Sciatic nerve (tissue), 2 donors: ENCODE results near the gene KRT81. TPM values are rescaled to one million over a fixed set of nuclear protein-coding genes. Genes with fewer than 3 reads are reported as not detected.
"Not testable (repeated sequence)": the region's sequence is repeated elsewhere in the genome, so short reads cannot be mapped to it uniquely, and the experiment has no call there.

ENCODE experiments used
- ATAC-seq: fragments of 200-7000 bp; cut with Tn5 transposase; one replicate; pipeline ENCODE4 v1.9.1; 2020; ENCODE audit warnings: mild to moderate bottlenecking, moderate library complexity
- DNase-seq: peaks from one replicate; pipeline ENCODE4 v3.0.0-alpha.2; 2020; ENCODE audit warnings: low spot score
- intact Hi-C: fragments of 100-400 bp; cut with DNase I; formaldehyde crosslinking; loops from one replicate; pipeline ENCODE4 v1.14.2; 2022
- total RNA-seq: library from RNA; stranded (reverse); fragmentation: NEBNext Ultra II Directional; extraction: Animal tissue kit (Norgen Biotek cat#: 25700); gene quantifications from one replicate; pipeline ENCODE4 v1.2.1, GENCODE V29; 2021
- donor health status: DM: no; HTN: no; CAD: no.
- donor health status: DM: no; HTN: no; CAD: no.

Gene KRT81
- total RNA-seq, 1 donor from 2014 or later, result not detected

GRCh38 chr12:52304941-52305411 is 13.6 kb upstream of the KRT81 start:
- DNase-seq, intact Hi-C loops, ATAC-seq: not testable (repeated sequence)

DNA sequence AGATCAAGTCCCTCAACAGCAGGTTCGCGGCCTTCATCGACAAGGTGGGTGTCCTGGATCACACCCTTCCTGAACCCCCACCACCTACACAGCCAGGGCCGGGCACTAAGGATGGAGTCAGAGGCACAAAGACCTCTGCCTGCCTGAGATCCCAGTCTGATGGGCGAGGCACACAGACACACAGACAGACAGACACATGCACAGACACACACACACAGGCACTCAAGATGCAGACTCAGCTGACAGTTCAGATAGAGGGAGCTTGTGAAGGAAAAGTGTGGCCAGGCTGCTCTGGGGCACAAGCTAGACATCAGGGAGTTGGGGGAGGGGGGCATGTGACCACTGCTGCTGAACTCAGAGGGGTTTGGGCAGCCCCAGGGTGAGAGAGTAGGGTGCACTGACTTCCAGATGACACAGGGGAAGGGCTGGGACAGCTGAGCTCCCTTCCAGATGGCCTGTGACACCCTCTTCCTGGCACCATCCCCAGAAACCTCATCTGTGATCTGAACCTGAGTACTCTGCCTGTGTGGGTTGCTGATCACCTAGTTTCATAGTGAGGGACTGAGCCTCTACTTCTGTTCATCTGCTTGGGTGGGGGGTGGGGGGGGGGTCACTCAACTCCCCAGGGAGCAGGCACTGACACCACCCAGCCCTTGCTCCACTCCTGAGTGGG is 11.0 kb upstream of the KRT81 start:
- intact Hi-C loops, ATAC-seq, DNase-seq: not testable (repeated sequence)

GRCh38 chr12:52301721-52302120 is 10.4 kb upstream of the KRT81 start:
- intact Hi-C loops, ATAC-seq: not testable (repeated sequence)
- peak; percentile 28 for DNase-seq

- no peak for ATAC-seq
- DNase-seq, result peak; percentile 27
- intact Hi-C loops, result no loop called here
Measured at GRCh38 chr12:52300796-52301691, 9.7 kb upstream of the KRT81 start.

GRCh38 chr12:52298677-52299190 is 7.4 kb upstream of the KRT81 start:
- ATAC-seq (no peak), DNase-seq (no peak)
- intact Hi-C loops, result no loop called here

GRCh38 chr12:52296572-52297215 is 5.4 kb upstream of the KRT81 start:
- ATAC-seq, result no peak
- intact Hi-C loops, result no loop called here
- DNase-seq, result no peak

- DNase-seq (no peak), ATAC-seq (no peak)
- intact Hi-C loops, result no loop called here
Measured at GRCh38 chr12:52295663-52296062, 4.3 kb upstream of the KRT81 start.

DNA sequence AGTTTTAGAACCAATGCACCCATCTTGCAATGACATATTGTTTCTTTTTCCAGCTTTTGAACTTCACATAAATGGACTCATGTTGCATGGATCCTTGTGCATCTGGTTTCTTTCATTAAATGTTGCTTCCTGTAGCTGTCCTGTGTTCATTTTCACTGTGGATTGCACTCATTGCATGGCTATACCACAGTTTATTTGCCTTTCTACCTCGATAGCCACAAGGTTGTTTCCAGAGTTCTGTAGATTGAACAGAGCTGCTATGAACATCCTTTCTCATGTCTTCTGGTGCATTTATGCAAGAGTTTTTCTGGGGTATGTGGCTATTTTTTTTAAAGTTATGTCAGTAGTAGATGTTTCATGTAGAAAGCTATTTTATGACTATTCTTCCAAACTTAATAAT is 3.5 kb upstream of the KRT81 start:
- intact Hi-C loops, result no loop called here
- ATAC-seq (no peak), DNase-seq (no peak)

DNA sequence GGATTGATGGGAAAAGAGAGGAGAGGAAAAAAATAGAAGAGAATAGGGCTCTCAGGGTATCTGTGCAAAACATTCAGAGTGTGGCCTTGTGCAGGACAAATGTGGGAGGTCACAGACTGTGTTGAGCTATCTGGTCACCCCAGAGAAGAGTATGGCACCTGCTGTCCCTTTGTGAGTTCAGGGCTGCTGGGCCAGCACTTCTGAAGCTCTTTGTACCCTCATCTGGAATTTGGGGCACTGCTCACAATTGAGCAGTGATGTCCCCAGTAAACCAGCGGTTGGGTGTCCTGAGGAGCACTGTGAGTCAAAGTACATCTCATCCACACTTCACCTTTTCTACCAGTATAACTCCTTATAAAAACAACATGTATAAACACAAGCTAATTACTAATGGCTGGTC is 2.6 kb upstream of the KRT81 start:
- ATAC-seq (no peak), DNase-seq (no peak)
- intact Hi-C loops, result no loop called here

DNA sequence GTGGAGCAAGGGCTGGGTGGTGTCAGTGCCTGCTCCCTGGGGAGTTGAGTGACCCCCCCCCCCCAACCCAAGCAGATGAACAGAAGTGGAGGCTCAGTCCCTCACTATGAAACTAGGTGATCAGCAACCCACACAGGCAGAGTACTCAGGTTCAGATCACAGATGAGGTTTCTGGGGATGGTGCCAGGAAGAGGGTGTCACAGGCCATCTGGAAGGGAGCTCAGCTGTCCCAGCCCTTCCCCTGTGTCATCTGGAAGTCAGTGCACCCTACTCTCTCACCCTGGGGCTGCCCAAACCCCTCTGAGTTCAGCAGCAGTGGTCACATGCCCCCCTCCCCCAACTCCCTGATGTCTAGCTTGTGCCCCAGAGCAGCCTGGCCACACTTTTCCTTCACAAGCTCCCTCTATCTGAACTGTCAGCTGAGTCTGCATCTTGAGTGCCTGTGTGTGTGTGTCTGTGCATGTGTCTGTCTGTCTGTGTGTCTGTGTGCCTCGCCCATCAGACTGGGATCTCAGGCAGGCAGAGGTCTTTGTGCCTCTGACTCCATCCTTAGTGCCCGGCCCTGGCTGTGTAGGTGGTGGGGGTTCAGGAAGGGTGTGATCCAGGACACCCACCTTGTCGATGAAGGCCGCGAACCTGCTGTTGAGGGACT is 725 bp downstream of the KRT81 start:
- intact Hi-C loops, DNase-seq, ATAC-seq: not testable (repeated sequence)

DNA sequence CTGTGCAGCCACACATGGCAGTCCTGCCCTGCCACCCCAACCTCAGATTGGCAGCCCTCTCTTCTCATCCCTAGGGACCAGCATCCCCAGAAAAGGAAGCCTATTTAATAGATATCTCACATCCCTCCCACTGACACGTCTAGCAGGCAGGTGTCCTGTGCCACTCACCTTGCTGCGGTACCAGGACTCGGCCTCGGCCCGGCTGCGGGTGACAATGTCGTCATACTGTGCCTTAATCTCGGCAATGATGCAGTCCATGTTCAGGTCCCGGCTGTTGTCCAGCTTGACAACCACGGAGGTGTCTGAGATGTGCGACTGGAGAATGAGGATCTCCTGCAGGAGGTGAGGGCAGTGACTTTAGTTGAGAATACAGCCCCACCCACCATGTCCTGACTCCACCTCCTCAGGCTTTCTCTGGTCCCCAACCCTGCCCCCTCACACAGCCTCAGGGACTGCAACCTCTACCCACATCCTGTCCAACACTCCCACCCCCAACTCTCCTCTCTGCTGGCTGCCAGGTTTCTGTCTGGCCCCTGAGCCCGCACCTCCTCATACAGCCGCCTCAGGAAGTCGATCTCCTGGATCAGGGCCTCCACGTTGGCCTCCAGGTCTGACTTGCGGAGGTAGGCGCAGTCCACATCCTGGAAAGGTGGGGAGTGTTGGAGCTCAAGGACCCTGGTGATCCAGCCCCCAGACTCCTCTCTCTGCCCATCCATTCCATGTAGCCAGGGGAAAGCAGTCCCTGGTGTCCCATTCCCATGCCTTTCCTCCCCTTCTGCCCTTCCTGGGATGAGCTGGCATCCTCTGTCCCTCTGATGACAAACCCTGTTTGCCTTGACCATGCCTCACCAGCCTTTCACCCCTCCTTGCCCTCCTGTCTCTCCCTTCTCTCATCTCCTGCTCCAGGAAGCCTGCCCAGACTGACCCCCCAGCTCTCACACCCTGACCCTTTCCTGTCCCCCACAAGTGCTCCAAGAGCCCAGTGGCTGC is 3.2 kb downstream of the KRT81 start:
- DNase-seq, ATAC-seq, intact Hi-C loops: not testable (repeated sequence)

GRCh38 chr12:52286857-52287785 is 4.2 kb downstream of the KRT81 start:
- DNase-seq, intact Hi-C loops, ATAC-seq: not testable (repeated sequence)

GRCh38 chr12:52285851-52286530 is 5.3 kb downstream of the KRT81 start:
- intact Hi-C loops, result no loop called here

DNA sequence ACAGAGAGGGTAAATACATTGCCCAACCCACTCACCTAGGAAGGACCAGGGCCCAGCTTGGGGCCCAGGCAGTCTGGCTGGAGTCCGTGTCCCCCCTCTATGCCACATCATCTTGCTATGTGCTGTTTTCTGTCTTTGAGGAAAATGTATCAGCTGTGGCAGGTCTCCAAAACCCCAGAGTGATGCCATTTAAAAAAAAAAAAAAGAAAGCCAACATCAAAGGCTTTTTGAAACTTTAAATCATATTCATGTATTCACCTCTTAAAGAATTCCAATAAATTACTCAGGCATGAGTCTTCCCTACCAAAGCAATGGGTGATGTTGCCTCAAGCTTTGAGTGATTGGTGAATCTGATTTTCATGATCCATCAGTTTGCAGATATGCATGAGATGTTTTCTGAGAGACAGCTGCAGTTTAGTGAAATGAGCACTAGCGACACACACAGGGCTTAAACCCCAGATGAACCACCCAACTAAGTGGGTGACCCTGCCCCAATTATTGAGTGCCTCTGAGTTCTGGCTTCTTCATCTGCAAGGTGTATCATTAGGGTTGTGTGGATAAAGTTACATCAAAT is 6.1 kb downstream of the KRT81 start:
- intact Hi-C loops, result no loop called here
- ATAC-seq (no peak), DNase-seq (no peak)

More at GRCh38 chr12:52285851-52286530, 5.3 kb downstream of the KRT81 start:
- no peak for ATAC-seq
- DNase-seq, result no peak

GRCh38 chr12:52284562-52285171 is 6.7 kb downstream of the KRT81 start:
- intact Hi-C loops, result no loop called here
- DNase-seq (no peak), ATAC-seq (no peak)
